Measurements from ENCODE around the gene CRABP2.

The CRABP2 gene

GRCh38 chr1:156689035-156689952 is 16.1 kb downstream of the CRABP2 start:
- peak; percentile 62 for DNase-seq

- DNase-seq, result no peak
Measured at GRCh38 chr1:156684227-156684782, 21.1 kb downstream of the CRABP2 start.

DNA sequence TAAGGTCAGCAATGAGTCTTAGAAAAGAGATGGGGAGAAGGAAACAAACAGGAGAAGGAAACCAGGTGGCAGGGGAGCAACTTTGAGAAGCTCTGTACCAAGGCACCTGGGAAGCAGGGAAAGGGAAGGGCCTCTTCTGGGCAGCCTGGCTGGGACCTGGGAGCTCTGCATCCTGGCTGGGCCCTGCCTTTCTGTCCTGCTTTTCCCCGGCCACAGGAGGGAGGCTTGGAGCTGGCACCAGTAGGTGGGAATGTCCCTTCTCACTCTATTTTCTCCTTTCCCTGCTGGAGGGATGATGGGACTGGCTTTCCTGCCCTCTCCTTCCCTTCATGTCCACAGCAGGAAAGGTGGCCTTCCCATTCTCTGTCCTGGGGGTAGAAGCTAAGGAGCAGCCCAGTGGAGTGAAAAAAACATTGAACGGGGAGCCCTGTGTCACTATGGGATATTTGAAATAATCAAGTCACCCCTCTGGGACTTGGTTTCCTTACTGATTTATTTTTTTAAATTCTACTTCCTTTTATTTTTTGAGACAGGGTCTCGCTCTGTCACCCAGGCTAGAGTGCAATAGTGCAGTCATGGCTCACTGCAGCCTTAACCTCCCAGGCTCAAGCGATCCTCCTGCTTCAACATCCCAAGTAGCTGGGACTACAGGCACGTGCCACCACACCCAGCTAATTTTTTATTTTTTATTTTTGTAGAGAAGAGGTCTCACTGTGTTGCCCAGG is 23.1 kb downstream of the CRABP2 start:
- no peak for DNase-seq

- DNase-seq, result no peak
Measured at GRCh38 chr1:156681196-156681960, 24.0 kb downstream of the CRABP2 start.

DNA sequence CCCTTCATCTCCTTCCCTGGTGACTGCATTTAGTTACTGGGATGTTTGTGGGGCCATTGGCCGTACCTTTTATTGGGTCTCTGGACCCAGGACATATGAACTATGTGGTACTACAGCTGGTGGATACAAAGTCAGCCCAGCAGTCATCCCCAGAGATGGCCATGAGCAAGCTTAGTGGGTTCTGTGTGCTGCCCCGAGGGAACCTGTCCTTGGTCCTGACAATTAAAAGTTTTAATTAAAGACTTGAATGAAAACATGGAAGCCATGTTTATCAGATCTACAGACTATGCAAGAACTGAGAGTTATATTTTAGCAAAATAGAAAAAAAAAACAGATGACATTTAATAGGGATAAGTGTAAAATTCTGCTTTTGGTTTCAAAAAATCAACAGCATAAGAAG is 25.3 kb downstream of the CRABP2 start:
- no peak for DNase-seq

DNA sequence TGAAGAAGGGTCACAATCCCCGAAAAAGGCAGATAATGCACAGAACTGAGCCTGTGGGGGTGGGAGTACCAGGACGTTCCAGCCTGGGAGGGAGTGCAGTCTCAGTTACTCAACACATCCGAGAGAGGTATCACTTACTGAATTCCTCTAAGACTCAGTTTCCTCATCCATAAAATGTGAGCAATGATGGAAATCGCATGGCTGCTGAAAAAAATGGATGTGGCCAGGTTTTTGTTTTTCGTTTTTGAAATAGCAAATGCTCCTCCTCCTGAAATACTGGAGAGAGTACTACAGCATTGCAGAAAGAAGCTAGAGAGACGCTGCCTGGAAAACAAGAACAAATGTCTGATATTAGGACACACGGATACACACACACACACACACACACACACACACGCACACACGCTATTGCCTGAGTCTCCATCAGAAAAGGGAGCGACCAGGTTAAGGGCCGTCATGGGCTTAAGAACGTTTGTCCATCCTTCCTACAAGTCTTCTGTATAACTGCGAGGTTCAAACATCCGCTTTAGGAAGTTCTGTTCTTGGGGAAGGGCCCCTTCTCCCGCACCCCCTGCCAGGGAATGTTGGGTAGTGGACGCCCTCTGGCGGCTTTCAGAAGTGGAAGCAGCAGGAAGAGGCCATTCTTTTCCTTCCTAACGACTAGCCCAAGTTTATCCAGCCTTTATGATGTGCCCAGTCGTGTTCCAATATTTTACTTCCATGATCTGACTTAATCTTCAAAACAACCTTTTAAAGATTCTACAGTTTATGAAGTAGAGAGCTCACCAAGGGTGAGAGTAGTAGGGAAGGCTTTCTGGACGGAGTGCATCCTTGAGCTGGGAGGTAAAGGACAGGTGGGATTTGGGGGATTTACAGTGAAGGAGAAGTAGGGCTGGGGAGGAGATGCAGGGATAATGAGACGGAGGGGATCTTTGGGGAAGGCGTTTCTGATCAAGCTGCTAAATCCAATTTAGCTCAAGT is 27.5 kb downstream of the CRABP2 start:
- DNase-seq, result peak; percentile 53

GRCh38 chr1:156676820-156677615 is 28.4 kb downstream of the CRABP2 start, which contains the start of gene NES:
Gene NES (minus strand): TSS chr1:156677407. CDS start chr1:156677264, 143 bp downstream.
- DNase-seq, result no peak

DNA sequence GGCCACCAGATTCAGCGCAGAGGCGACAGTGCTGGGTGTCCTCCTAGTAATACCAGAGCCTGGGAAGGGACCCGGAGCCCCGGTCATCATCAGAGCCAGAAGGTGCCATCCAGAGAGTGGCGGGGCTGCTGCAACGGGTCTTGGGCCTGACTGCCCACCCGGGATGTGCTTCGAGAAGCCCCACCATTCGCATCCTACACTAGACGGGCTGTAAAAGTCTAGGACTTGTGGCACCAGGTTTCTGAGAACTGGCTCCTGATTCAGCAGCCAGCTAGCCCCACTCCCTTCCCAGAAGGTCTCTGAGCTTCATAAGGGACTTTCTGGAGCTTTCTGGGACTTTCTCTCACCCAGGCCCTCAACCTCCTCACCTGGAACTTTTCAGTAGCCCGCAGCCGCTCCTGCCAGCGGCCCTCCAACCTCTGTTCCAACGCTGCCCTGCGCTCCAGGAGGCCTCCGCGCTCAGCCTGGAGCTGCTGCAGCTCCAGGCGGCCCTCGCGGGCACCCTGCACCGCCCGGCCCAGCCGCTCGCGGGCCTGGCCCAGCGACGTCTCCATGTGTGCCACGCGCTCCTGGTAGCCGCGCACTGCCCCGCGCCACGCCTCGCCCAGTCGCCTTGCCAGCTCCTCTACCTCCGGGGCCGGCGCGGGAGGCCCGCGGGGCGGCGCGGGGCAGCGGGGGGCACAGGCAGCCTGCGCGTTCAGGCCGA is 29.1 kb downstream of the CRABP2 start:
- no peak for DNase-seq

DNA sequence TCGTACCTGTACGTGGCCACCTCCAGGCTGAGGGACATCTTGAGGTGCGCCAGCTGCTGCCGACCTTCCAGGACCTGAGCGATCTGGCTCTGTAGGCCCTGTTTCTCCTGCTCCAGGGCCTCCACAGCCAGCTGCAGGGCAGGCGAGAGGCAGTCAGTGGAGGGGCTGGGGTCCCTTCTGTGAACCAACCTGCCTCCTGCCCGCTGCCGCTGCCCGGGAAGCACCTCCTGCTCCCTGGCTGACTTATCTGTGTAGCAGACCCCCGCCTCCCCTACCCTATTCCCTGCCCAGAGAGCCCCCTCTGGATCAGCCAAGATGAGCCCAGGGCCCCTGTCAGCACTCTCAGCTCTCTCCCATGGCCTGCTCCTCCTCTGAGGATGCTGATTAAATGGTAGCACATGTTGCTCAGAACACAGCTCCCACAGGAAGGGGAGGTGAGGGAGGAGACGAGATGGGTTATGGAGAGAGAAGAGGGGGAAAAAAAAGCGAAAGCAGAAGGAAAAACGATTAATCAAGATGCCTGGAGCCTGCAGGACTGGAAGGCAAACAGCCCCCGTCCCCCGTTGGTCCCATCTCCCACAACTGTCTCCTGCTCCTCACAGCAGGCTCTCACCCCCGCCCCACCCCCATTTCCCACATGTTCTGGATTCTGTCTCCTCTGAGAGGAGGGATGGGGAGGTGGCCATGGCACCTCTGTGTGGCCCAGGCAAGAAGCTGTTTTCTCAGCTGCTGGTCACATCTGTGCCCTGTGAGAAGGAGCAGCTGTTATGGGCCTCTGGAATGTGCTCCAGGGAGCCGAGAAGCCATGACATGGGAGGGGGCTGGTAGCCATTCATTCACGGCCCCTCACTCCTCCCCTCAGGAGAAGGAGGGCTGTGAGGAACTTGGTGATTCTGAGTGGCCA is 29.9 kb downstream of the CRABP2 start:
- no peak for DNase-seq

DNA sequence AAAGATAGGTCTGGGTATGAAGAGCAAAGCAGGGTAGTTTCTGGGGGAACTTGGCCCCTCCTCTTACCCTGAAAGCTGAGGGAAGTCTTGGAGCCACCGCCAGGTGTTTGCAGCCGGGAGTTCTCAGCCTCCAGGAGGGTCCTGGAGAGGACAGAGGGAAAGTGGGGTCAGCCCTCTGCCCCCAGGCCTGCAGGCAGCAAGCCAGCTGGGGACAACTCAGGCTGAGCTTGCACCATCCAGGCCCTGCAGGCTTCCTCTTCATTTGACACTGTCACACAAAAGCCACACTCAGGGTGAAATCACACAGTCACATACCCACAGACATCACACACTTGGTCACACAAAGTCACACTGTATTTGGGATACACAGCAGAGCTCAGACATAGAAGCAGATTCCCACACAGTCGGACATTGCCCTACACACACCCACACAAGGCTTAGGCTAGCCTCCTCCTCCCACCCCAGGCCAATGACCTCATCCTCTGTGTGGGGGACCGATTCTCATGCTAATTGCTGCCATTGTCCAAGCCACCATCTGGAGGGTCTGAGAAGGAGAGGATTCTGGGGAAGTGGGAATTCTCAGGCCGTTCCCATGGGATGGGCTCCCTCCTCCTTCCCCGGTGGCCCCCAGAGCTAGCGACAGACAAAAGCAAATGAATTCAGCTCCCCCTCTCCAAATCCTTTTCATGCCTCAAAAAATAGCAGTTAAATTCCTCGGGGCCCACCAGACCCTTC is 31.8 kb downstream of the CRABP2 start:
- DNase-seq, result no peak

GRCh38 chr1:156671804-156672203 is 33.6 kb downstream of the CRABP2 start:
- no peak for DNase-seq

DNA sequence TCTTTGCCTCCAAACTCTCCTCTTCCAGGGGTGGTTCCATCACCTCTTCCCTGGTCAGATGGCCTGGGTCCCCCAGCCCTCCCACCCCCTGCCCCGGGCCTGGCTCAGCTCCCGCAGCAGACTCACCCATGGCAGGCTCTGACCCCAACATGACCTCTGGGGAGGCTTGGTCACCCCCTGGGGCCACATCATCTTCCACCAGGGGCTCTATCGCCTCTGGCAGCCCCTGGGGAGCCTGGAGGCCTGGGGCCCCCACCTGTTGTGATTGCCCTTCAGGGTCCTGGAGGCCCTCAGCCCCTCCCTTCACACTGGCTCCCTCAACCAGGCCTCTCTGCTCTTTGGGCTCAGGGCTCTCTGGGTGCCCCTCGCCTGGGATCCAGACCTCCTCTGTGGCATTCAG is 34.6 kb downstream of the CRABP2 start:
- no peak for DNase-seq

GRCh38 chr1:156670359-156670758 is 35.0 kb downstream of the CRABP2 start:
- DNase-seq, result no peak

- no peak for DNase-seq
Measured at GRCh38 chr1:156669794-156670193, 35.6 kb downstream of the CRABP2 start.

- DNase-seq, result no peak
Measured at GRCh38 chr1:156668801-156669637, 36.4 kb downstream of the CRABP2 start.

- no peak for DNase-seq
Measured at GRCh38 chr1:156667968-156668709, 37.2 kb downstream of the CRABP2 start.

GRCh38 chr1:156667610-156667967 is 37.8 kb downstream of the CRABP2 start:
- no peak for DNase-seq

All from NCI-H1048 (cell line).